HepG2 (cell line): ENCODE measurements around the gene TMEM35B. TPM values are rescaled to one million over a fixed set of nuclear protein-coding genes. Genes with fewer than 3 reads are reported as not detected.

Experiments
- ATAC-seq: fragments of 200-7000 bp; cut with Tn5 transposase; 3 replicates; pipeline ENCODE4 v1.9.1; 2020; ENCODE audit warnings: mild to moderate bottlenecking, moderate library complexity
- BruUV-seq: library from RNA; stranded (reverse); fragments of 400-500 nt; replicated peaks from 2 replicates; lab custom pipeline; 2021; lab: Mats Ljungman, UMichigan
- CTCF ChIA-PET: fragments of 300-600 bp; formaldehyde crosslinking; extraction: SDS; loops from one replicate; lab custom pipeline; 2021; ENCODE audit warnings: low total read pairs, inconsistent platforms, low intra/inter-chr PET ratio; lab: Yijun Ruan, JAX
- POLR2A ChIA-PET: fragments of 350-600 bp; sonication (Branson Sonifier 250); formaldehyde crosslinking; loops from one replicate; lab custom pipeline; 2020; ENCODE audit warnings: antibody characterized with exemption, inconsistent platforms; lab: Yijun Ruan, JAX
- DNase-seq: peaks from one replicate; pipeline ENCODE4 v3.0.0-alpha.2; 2015; ENCODE audit warnings: low spot score
- FAIRE-seq: peaks from 3 replicates; lab custom pipeline; 2011; peaks lifted over from hg19 to GRCh38; lab: Jason Lieb, UNC
- H2AFZ ChIP-seq: one replicate; pipeline ENCODE4 v1.6.1; 2011; ENCODE audit warnings: low read length, inconsistent platforms
- H3K27ac ChIP-seq: fragments of 300-600 bp; 3 replicates; pipeline ENCODE4 v1.8.0; 2011; ENCODE audit warnings: mixed run types, mild to moderate bottlenecking, mixed read lengths, low read length, inconsistent platforms; ENCODE audit not compliant: insufficient read depth; ENCODE audit errors: extremely low read length
- H3K27me3 ChIP-seq, 2 experiments: fragments of 200-600 bp in 1 of 2; 2 replicates in 1 of 2; 3 replicates in 1 of 2; pipeline versions ENCODE4 v1.6.0 to v1.8.0; 2011; ENCODE audit warnings: low read length in 2 of 2, mild to moderate bottlenecking in 2 of 2, moderate library complexity in 2 of 2, inconsistent platforms in 1 of 2; ENCODE audit not compliant: insufficient read depth in 2 of 2, control insufficient read depth in 1 of 2
- H3K36me3 ChIP-seq, 2 experiments: fragments of 200-600 bp in 1 of 2; replicated peaks in 1 of 2; 2 replicates in 1 of 2; 3 replicates in 1 of 2; pipeline versions ENCODE4 v1.5.1 to v1.8.0; 2011; ENCODE audit warnings: low read length in 2 of 2, inconsistent platforms in 1 of 2; ENCODE audit not compliant: insufficient read depth in 2 of 2, control insufficient read depth in 1 of 2
- H3K4me1 ChIP-seq: 2 replicates; pipeline ENCODE4 v1.5.1; 2012; ENCODE audit warnings: low read length, inconsistent platforms; ENCODE audit not compliant: insufficient read depth
- H3K4me2 ChIP-seq: 2 replicates; pipeline ENCODE4 v1.6.0; 2011; ENCODE audit warnings: low read depth, low read length, inconsistent platforms
- H3K4me3 ChIP-seq, 3 experiments: fragments of 200-600 bp in 1 of 3; sonication (generic), shearing (Covaris generic) in 1 of 3; replicated peaks in 1 of 3; 2 replicates each; pipeline ENCODE4 v1.5.1; 2011 to 2016; ENCODE audit warnings: low read length in 3 of 3, inconsistent platforms in 2 of 3, low read depth in 2 of 3, mild to moderate bottlenecking in 2 of 3, control low read depth in 1 of 3, mixed read lengths in 1 of 3; ENCODE audit not compliant: insufficient read depth in 1 of 3
- H3K79me2 ChIP-seq: one replicate; pipeline ENCODE4 v1.6.1; 2011; ENCODE audit warnings: low read length, inconsistent platforms; ENCODE audit not compliant: insufficient read depth
- H3K9ac ChIP-seq: 2 replicates; pipeline ENCODE4 v1.6.0; 2011; ENCODE audit warnings: mild to moderate bottlenecking, low read depth, low read length, inconsistent platforms; ENCODE audit not compliant: insufficient read depth
- H3K9me3 ChIP-seq: 2 replicates; pipeline ENCODE4 v1.5.1; 2012; ENCODE audit warnings: mild to moderate bottlenecking, low read length
- H4K20me1 ChIP-seq: 2 replicates; pipeline ENCODE4 v1.6.0; 2011; ENCODE audit warnings: inconsistent platforms, mild to moderate bottlenecking, low read length, moderate library complexity; ENCODE audit not compliant: insufficient read depth
- HCFC1 ChIP-seq: fragments of 150-350 bp; IDR thresholded peaks from 2 replicates; pipeline ENCODE4 v1.6.1; 2014; ENCODE audit warnings: low read depth, low read length
- HNF4A ChIP-seq: sonication (generic); formaldehyde crosslinking; IDR thresholded peaks from 2 replicates; pipeline ENCODE4 v1.4.0; 2020; ENCODE audit warnings: missing genetic modification reagents
- JUND ChIP-seq: sonication (generic); formaldehyde crosslinking; IDR thresholded peaks from 2 replicates; pipeline ENCODE4 v1.8.0; 2022; ENCODE audit warnings: mild to moderate bottlenecking, missing genetic modification reagents
- MAFF ChIP-seq: IDR thresholded peaks from 2 replicates; pipeline ENCODE4 v1.6.1; 2011; ENCODE audit warnings: low read depth, low read length, improper control_type of control experiment
- MBD4 ChIP-seq: IDR thresholded peaks from 2 replicates; pipeline ENCODE4 v1.6.1; 2012; ENCODE audit warnings: low read length, inconsistent platforms, borderline replicate concordance
- RORA ChIP-seq: sonication (generic); formaldehyde crosslinking; IDR thresholded peaks from 2 replicates; pipeline ENCODE4 v1.5.0; 2020; ENCODE audit warnings: mild to moderate bottlenecking, missing genetic modification reagents, moderate library complexity
- SNRNP70 ChIP-seq: fragments of 200-400 bp; formaldehyde crosslinking; IDR thresholded peaks from 2 replicates; pipeline ENCODE4 v1.6.1; 2017; ENCODE audit warnings: mild to moderate bottlenecking, low read depth, low read length, moderate library complexity
- THAP9 ChIP-seq: sonication (generic); formaldehyde crosslinking; IDR thresholded peaks from 2 replicates; pipeline ENCODE4; 2020; ENCODE audit warnings: missing genetic modification reagents, mild to moderate bottlenecking, borderline replicate concordance
- ZHX1 ChIP-seq: sonication (generic); formaldehyde crosslinking; IDR thresholded peaks from 2 replicates; pipeline ENCODE4 v1.8.1; 2022; ENCODE audit warnings: low read depth, mild to moderate bottlenecking, missing genetic modification reagents
- ZNF235 ChIP-seq: sonication (generic); formaldehyde crosslinking; IDR thresholded peaks from 2 replicates; pipeline ENCODE4 v1.8.1; 2023; ENCODE audit warnings: mild to moderate bottlenecking, missing genetic modification reagents, borderline replicate concordance
- in situ Hi-C: cut with HindIII; loops from 2 replicates; pipeline ENCODE4 v1.10.0; 2017; ENCODE audit warnings: low pct_unique_long_range_greater_than_20kb; ENCODE audit not compliant: extremely low pct_ligation_motif_present
- intact Hi-C: fragments of 100-400 bp; cut with micrococcal nuclease; formaldehyde crosslinking; loops from one replicate; pipeline ENCODE4 v1.10.0; 2022; ENCODE audit not compliant: unreplicated experiment
- polyA plus RNA-seq, 8 experiments: library from polyadenylated mRNA; depleted of rRNA in 3 of 8; stranded (reverse) in 7 of 8; unstranded in 1 of 8; fragments of >200 nt; fragmentation: Illumina TruSeq in 4 of 8; extraction: Trizol in 4 of 8; gene quantifications; 2 replicates each; pipeline versions ENCODE4 v1.2.1 to v1.2.3, GENCODE V29; 2011 to 2016; ENCODE audit warnings: low read depth in 4 of 8, missing spikeins in 1 of 8, mixed read lengths in 1 of 8; ENCODE audit not compliant: insufficient read depth in 1 of 8
- total RNA-seq, 5 experiments: library from RNA; depleted of rRNA; stranded (reverse); fragments of >200 nt; fragmentation: Illumina TruSeq; extraction: Trizol; gene quantifications; 2 replicates each; pipeline ENCODE4 v1.2.3, GENCODE V29; 2016; ENCODE audit warnings: low read depth in 1 of 5

Gene TMEM35B
- total and polyA plus RNA-seq, 2 of the 13 experiments (the other 11 are each of a cell fraction or from before 2014, with no cell fraction given): 11.5 to 26.0 TPM

- CTCF ChIA-PET: no interaction called here
- FAIRE-seq (no peak), ATAC-seq (no peak), DNase-seq (no peak)
- H3K4me1 ChIP-seq: peaks cover 12% of the 10 kb centered on the region
- H3K9ac ChIP-seq: no peak overlapping the region
- BruUV-seq: no TSS peak
- peaks cover 12% of the 10 kb centered on the region for H3K79me2 ChIP-seq
- TF ChIP-seq ZNF235 (no peak), THAP9 (no peak), MAFF (no peak), ZHX1 (CRISPR knock-in tag) (no peak), HCFC1 (no peak), MBD4 (no peak), RORA (no peak), JUND (CRISPR knock-in tag) (no peak), HNF4A (CRISPR knock-in tag) (no peak), SNRNP70 (no peak)
- peaks cover 0 to 9% of the 10 kb centered on the region in 2 experiments; a peak in 2 of 5 replicates for H3K36me3 ChIP-seq
- no peak overlapping the region for H2AFZ ChIP-seq
- POLR2A ChIA-PET: interaction anchor here (1.0 to 3.5 kb wide), 3 partner anchors 45 to 59 kb away, joined by 3 to 15 read pairs (median 3); partner anchors contain the start of genes TMEM35B and ZMYM1
- no peaks in the 10 kb centered on the region; a peak in 1 of 5 replicates for H3K27me3 ChIP-seq
- in situ Hi-C loops (no loop called here), intact Hi-C loops (loop anchor here (5.0 kb wide), 2 partner anchors 42 to 163 kb away; partner anchors contain the start of genes SFPQ and TMEM35B)
- H3K4me3 ChIP-seq: peak overlapping the region in 1 of 3 experiments; percentile 38; a peak in 1 of 6 replicates
- H3K9me3 ChIP-seq: peaks cover 11% of the 10 kb centered on the region
- no peak overlapping the region for H3K27ac ChIP-seq
- no peaks in the 10 kb centered on the region for H4K20me1 ChIP-seq
- H3K4me2 ChIP-seq: peak overlapping the region; percentile 75
Observed at GRCh38 chr1:35029761-35030160, 44.6 kb upstream of the TMEM35B start.
